Measurements from ENCODE around the gene ANKRD24. TPM values are rescaled to one million over a fixed set of nuclear protein-coding genes. Genes with fewer than 3 reads are reported as not detected.
"Not testable (repeated sequence)": the region's sequence is repeated elsewhere in the genome, so short reads cannot be mapped to it uniquely, and the experiment has no call there.

The ANKRD24 gene
- total RNA-seq (2014; rRNA removed; shearing (Covaris generic); ENCODE audit: low replicate concordance): 0.71 and 1.1 TPM in 2 replicates

DNA sequence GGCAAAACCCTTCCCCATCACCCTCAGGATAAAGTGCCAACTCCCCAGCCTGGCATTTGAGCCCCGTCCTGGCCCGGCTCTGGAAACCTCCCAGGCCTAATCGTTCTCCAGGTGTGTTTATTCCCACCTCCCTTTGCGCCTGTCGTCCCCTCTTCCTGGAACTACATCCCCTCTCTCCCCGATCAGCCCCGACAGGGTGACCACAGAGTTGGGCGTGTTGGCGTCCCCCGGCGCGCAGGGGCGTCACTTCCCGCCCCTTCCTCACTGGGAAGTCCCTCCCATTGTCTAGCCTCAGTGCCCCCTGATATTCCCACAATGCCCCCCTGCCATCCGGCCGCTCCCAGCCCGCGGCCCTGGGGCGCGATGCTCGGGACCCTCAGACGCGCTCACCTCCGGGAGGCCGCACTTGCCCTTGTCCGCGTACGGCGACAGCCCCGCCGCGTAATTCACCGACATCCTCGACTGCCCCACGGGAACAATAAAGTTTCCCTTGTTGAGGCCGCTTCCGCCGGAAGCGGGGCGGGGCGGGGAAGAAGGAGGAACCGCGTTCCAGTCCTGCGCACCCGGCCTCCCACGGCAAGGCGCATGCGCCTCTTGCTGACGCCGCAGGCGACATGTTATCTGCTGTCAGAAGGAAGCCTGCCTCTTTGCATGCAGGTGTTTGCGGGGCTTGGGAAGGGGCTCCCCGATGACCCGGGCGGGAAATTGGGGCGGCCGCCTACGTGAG lies at the start of gene ANKRD24, which contains the start of gene SIRT6:
TSS of gene ANKRD24 (plus strand) at position 606 of the 727 bp plus-strand sequence. CDS start 3,737 bp downstream, outside the sequence.
TSS of gene SIRT6 (minus strand) at position 480 of the 727 bp plus-strand sequence. CDS start at position 456, 24 bp downstream.
- H4K20me1 ChIP-seq (ENCODE audit: insufficient read depth, low read depth, low read length): no peaks in the 10 kb centered on the region
- no peaks in the 10 kb centered on the region for H3K27me3 ChIP-seq (ENCODE audit: low read length)
- H3K9me2 ChIP-seq (replicated peaks; ENCODE audit: insufficient read depth, low read length): no peaks in the 10 kb centered on the region
- peak; percentile 99 for DNase-seq
- H3K4me1 ChIP-seq (ENCODE audit: low read length): peaks cover 21% of the 10 kb centered on the region
- H3K9me3 ChIP-seq (ENCODE audit: low read length): no peaks in the 10 kb centered on the region
- peak within 1 kb of the TSS; percentile 87 for H3K9ac ChIP-seq (ENCODE audit: low read length)
- peak within 1 kb of the TSS; percentile 92 for H2AFZ ChIP-seq (ENCODE audit: low read length)
- H3K79me2 ChIP-seq (ENCODE audit: low read length): peaks cover 16% of the 10 kb centered on the region
- peak within 1 kb of the TSS; percentile 99 for H3K4me2 ChIP-seq (ENCODE audit: low read depth, low read length, poor library complexity, severe bottlenecking)
- peak within 1 kb of the TSS; percentile 51 for H3K27ac ChIP-seq (ENCODE audit: low read length)
- no peaks in the 10 kb centered on the region for H3K36me3 ChIP-seq (ENCODE audit: insufficient read depth, low read length)
- peak within 1 kb of the TSS; percentile 89 for H3K4me3 ChIP-seq (ENCODE audit: low read length)

DNA sequence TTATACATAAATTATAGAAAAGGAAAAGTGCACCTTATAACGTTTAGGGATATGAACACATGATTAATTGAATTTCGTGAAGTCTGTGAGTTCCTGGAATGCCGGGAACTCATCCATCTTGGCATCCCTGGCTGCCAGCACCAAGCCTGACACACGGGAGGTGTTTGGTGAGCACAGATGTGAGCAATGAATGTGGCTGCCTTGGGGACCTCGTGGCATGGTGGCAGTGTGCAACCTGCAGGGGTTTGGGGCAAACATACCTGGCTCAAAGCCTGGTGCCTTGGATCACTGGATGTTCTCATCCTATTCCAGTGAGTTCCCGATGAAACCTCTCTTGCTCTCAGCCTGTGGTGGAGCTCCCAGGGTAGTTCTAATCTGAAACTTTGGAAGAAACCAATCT lies 48.1 kb upstream of the ANKRD24 start:
- DNase-seq: no peak
- H2AFZ ChIP-seq (ENCODE audit: low read length): no peak overlapping the region
- H3K27ac ChIP-seq (ENCODE audit: low read length): no peak overlapping the region
- no peaks in the 10 kb centered on the region for H4K20me1 ChIP-seq (ENCODE audit: insufficient read depth, low read depth, low read length)
- H3K4me3 ChIP-seq (ENCODE audit: low read length): no peak overlapping the region
- H3K4me2 ChIP-seq (ENCODE audit: low read depth, low read length, poor library complexity, severe bottlenecking): no peak overlapping the region
- H3K79me2 ChIP-seq (ENCODE audit: low read length): no peaks in the 10 kb centered on the region
- no peak overlapping the region for H3K9ac ChIP-seq (ENCODE audit: low read length)
- H3K9me3 ChIP-seq (ENCODE audit: low read length): no peaks in the 10 kb centered on the region
- H3K36me3 ChIP-seq (ENCODE audit: insufficient read depth, low read length): no peaks in the 10 kb centered on the region
- no peaks in the 10 kb centered on the region for H3K4me1 ChIP-seq (ENCODE audit: low read length)
- H3K27me3 ChIP-seq (ENCODE audit: low read length): no peaks in the 10 kb centered on the region
- no peaks in the 10 kb centered on the region for H3K9me2 ChIP-seq (replicated peaks; ENCODE audit: insufficient read depth, low read length)

DNA sequence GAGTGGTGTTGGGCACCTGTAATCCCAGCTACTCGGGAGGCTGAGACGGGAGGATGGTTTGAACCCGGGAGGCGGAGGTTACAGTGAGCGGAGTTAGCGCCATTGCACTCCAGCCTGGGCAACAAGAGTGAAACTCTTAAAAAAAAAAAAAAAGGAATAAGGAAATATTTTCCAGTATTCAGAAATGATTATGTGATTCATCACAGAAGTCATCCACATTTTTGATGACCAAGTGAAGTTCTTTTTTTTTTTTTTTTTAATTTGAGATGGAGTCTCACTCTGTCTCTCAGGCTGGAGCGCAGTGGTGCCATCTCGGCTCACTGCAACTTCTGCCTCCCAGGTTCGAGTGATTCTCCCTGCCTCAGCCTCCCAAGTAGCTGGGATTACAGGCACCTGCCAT lies 47.1 kb upstream of the ANKRD24 start:
- H2AFZ ChIP-seq (ENCODE audit: low read length); H3K36me3 ChIP-seq (ENCODE audit: insufficient read depth, low read length); H4K20me1 ChIP-seq (ENCODE audit: insufficient read depth, low read depth, low read length); H3K27me3 ChIP-seq (ENCODE audit: low read length); H3K9me2 ChIP-seq (replicated peaks; ENCODE audit: insufficient read depth, low read length); H3K4me3 ChIP-seq (ENCODE audit: low read length); H3K4me2 ChIP-seq (ENCODE audit: low read depth, low read length, poor library complexity, severe bottlenecking); H3K79me2 ChIP-seq (ENCODE audit: low read length); H3K9ac ChIP-seq (ENCODE audit: low read length); DNase-seq; H3K9me3 ChIP-seq (ENCODE audit: low read length); H3K4me1 ChIP-seq (ENCODE audit: low read length); H3K27ac ChIP-seq (ENCODE audit: low read length): not testable (repeated sequence)

DNA sequence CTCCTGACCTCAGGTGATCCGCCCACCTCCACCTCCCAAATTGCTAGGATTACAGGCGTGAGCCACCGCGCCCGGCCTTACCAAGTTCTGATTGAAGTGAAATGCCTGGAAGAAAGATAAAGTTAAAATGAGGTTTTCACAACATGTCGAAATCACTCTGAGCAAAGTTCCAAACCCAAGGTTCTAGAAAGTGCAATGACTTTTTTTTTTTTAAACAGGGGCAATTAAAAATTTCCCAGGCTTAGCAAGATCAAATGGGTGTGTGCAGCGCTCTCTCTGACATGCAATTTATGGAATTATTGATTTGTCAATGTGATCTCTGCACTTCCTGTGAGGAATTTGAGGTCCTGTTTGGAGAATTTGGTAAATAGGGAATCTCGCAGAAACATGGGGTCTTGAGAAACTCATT lies 45.8 kb upstream of the ANKRD24 start:
- no peaks in the 10 kb centered on the region for H3K27me3 ChIP-seq (ENCODE audit: low read length)

DNA sequence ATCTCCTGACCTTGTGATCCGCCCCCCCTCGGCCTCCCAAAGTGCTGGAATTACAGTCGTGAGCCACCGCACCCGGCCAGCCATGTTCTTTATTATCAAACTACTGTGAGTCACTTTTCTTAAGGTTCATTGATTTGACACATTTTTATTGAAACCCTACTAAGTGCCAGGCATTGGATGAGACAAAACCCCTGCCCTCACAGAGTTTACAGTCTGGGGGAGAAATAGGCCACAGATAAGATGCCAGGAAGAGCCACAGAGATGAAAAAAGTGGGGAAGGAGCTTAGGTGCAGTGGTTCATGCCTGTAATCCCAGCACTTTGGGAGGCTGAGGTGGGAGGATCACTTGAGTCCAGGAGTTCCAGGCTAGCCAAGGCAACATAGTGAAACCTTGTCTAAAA lies 44.0 kb upstream of the ANKRD24 start:
- H3K27ac ChIP-seq (ENCODE audit: low read length): no peak overlapping the region
- no peak overlapping the region for H3K4me3 ChIP-seq (ENCODE audit: low read length)
- H3K4me1 ChIP-seq (ENCODE audit: low read length): 0 out of 2 replicates have a peak, but pooled peaks cover 2% of the 10 kb centered on the region
- no peaks in the 10 kb centered on the region for H3K27me3 ChIP-seq (ENCODE audit: low read length)
- H3K9me2 ChIP-seq (replicated peaks; ENCODE audit: insufficient read depth, low read length): no peaks in the 10 kb centered on the region
- no peaks in the 10 kb centered on the region for H3K79me2 ChIP-seq (ENCODE audit: low read length)
- no peaks in the 10 kb centered on the region for H3K9me3 ChIP-seq (ENCODE audit: low read length)
- H3K4me2 ChIP-seq (ENCODE audit: low read depth, low read length, poor library complexity, severe bottlenecking): no peak overlapping the region
- H3K36me3 ChIP-seq (ENCODE audit: insufficient read depth, low read length): no peaks in the 10 kb centered on the region
- no peak overlapping the region for H2AFZ ChIP-seq (ENCODE audit: low read length)
- H3K9ac ChIP-seq (ENCODE audit: low read length): no peak overlapping the region
- DNase-seq: no peak
- H4K20me1 ChIP-seq (ENCODE audit: insufficient read depth, low read depth, low read length): no peaks in the 10 kb centered on the region

More for the DNA sequence above, 45.8 kb upstream of the ANKRD24 start:
- 0 out of 2 replicates have a peak, but pooled peaks cover 2% of the 10 kb centered on the region for H3K4me1 ChIP-seq (ENCODE audit: low read length)
- H3K27ac ChIP-seq (ENCODE audit: low read length): no peak overlapping the region
- no peaks in the 10 kb centered on the region for H3K9me2 ChIP-seq (replicated peaks; ENCODE audit: insufficient read depth, low read length)
- no peaks in the 10 kb centered on the region for H3K36me3 ChIP-seq (ENCODE audit: insufficient read depth, low read length)
- H2AFZ ChIP-seq (ENCODE audit: low read length): no peak overlapping the region
- no peaks in the 10 kb centered on the region for H3K79me2 ChIP-seq (ENCODE audit: low read length)
- no peak for DNase-seq
- no peak overlapping the region for H3K4me3 ChIP-seq (ENCODE audit: low read length)
- H4K20me1 ChIP-seq (ENCODE audit: insufficient read depth, low read depth, low read length): no peaks in the 10 kb centered on the region
- H3K9me3 ChIP-seq (ENCODE audit: low read length): no peaks in the 10 kb centered on the region
- H3K9ac ChIP-seq (ENCODE audit: low read length): no peak overlapping the region
- H3K4me2 ChIP-seq (ENCODE audit: low read depth, low read length, poor library complexity, severe bottlenecking): no peak overlapping the region

DNA sequence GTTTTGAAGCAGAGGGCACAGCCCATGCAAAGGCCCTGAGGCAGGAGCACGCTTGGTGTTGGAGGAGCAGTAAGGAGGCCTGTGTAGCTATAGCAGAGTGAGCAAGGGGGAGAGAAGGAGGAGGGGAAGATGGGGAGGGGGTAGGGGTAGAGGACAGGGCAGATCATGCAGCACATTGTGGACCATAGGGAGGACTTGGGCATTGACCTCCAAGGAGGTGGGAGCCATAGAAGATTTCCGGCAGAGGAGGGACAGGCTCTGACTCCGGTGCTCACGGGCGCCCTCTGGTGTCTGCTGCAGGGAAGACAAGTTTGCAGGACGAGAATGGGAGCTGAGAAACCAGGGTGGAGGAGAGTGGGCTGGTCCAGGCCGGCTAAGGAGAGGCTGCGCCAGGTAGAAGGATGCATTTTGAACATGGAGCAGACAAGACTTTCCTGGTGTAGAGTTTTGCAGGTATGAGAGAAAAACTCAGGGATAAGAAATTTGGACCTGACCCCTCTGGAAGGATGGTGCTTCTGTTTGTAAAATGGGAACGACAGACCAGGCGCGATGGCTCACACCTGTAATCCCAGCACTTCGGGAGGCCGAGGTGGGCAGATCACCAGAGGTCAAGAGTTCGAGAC lies 42.8 kb upstream of the ANKRD24 start:
- H4K20me1 ChIP-seq (ENCODE audit: insufficient read depth, low read depth, low read length): no peaks in the 10 kb centered on the region
- no peaks in the 10 kb centered on the region for H3K9me3 ChIP-seq (ENCODE audit: low read length)
- H3K9ac ChIP-seq (ENCODE audit: low read length): no peak overlapping the region
- no peaks in the 10 kb centered on the region for H3K36me3 ChIP-seq (ENCODE audit: insufficient read depth, low read length)
- no peaks in the 10 kb centered on the region for H3K79me2 ChIP-seq (ENCODE audit: low read length)
- H3K4me3 ChIP-seq (ENCODE audit: low read length): no peak overlapping the region
- peak; percentile 92 for DNase-seq
- H3K4me1 ChIP-seq (ENCODE audit: low read length): 0 out of 2 replicates have a peak, but pooled peaks cover 2% of the 10 kb centered on the region
- no peak overlapping the region for H3K27ac ChIP-seq (ENCODE audit: low read length)
- no peaks in the 10 kb centered on the region for H3K27me3 ChIP-seq (ENCODE audit: low read length)
- no peaks in the 10 kb centered on the region for H3K9me2 ChIP-seq (replicated peaks; ENCODE audit: insufficient read depth, low read length)
- no peak overlapping the region for H2AFZ ChIP-seq (ENCODE audit: low read length)
- H3K4me2 ChIP-seq (ENCODE audit: low read depth, low read length, poor library complexity, severe bottlenecking): no peak overlapping the region

DNA sequence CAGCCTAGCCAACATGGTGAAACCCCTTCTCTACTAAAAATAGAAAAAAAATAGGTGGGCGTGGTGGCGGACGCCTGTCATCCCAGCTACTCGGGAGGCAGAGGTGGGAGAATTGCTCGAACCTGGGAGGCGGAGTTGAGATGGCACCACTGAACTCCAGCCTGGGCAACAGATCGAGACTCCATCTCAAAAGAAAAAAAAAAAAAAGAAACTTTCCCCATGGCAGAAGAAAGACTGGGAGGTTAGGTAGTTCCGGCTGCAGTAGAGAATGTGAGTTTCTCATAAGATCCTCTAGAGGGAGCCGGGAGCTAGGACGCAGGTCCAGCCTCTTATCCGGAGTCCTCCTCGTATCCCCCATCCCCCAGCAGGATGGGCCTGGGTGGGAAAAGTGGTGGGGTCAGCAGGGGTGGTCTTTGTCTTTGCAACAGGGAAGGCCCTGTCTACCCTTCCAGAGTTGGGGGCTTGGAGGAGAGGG lies 42.2 kb upstream of the ANKRD24 start:
- H3K27me3 ChIP-seq (ENCODE audit: low read length): no peaks in the 10 kb centered on the region
- 0 out of 2 replicates have a peak, but pooled peaks cover 2% of the 10 kb centered on the region for H3K4me1 ChIP-seq (ENCODE audit: low read length)
- no peak overlapping the region for H3K27ac ChIP-seq (ENCODE audit: low read length)
- peak; percentile 81 for DNase-seq
- H4K20me1 ChIP-seq (ENCODE audit: insufficient read depth, low read depth, low read length): no peaks in the 10 kb centered on the region
- H3K9ac ChIP-seq (ENCODE audit: low read length): no peak overlapping the region
- no peaks in the 10 kb centered on the region for H3K79me2 ChIP-seq (ENCODE audit: low read length)
- H3K4me2 ChIP-seq (ENCODE audit: low read depth, low read length, poor library complexity, severe bottlenecking): no peak overlapping the region
- no peaks in the 10 kb centered on the region for H3K9me3 ChIP-seq (ENCODE audit: low read length)
- no peak overlapping the region for H2AFZ ChIP-seq (ENCODE audit: low read length)
- H3K36me3 ChIP-seq (ENCODE audit: insufficient read depth, low read length): no peaks in the 10 kb centered on the region
- H3K4me3 ChIP-seq (ENCODE audit: low read length): no peak overlapping the region
- H3K9me2 ChIP-seq (replicated peaks; ENCODE audit: insufficient read depth, low read length): no peaks in the 10 kb centered on the region

DNA sequence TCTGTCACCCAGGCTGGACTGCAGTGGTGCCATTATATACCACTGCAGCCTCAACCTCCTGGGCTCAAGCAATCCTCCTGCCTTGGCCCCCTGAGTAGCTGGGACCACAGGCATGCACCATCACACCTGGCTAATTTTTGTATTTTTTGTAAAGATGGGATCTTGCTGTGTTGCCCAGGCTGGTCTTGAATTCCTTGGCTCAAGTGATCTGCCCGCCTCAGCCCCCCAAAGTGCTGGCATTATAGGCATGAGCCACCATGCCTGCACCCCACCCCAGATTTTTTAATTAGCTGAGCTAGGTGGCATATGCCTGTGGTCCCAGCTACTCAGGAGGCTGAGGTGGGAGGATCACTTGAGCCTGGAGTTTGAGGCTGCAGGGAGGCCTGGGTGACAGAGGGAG lies 39.6 kb upstream of the ANKRD24 start:
- not testable (repeated sequence) for DNase-seq; H3K27me3 ChIP-seq (ENCODE audit: low read length); H3K36me3 ChIP-seq (ENCODE audit: insufficient read depth, low read length); H3K79me2 ChIP-seq (ENCODE audit: low read length); H4K20me1 ChIP-seq (ENCODE audit: insufficient read depth, low read depth, low read length); H3K9me3 ChIP-seq (ENCODE audit: low read length); H3K4me3 ChIP-seq (ENCODE audit: low read length); H3K9me2 ChIP-seq (replicated peaks; ENCODE audit: insufficient read depth, low read length); H3K9ac ChIP-seq (ENCODE audit: low read length); H3K4me1 ChIP-seq (ENCODE audit: low read length); H2AFZ ChIP-seq (ENCODE audit: low read length); H3K27ac ChIP-seq (ENCODE audit: low read length); H3K4me2 ChIP-seq (ENCODE audit: low read depth, low read length, poor library complexity, severe bottlenecking)

All from Karpas-422 (cell line).